ENCODE data around the gene SMARCD3.

GRCh38 chr7:151236406-151236805, 12.1 kb downstream of the SMARCD3 start:
- no peak for TF ChIP-seq POLR2A (IDR thresholded peaks at IDR 0.05)
- TF ChIP-seq, protein P1, sequence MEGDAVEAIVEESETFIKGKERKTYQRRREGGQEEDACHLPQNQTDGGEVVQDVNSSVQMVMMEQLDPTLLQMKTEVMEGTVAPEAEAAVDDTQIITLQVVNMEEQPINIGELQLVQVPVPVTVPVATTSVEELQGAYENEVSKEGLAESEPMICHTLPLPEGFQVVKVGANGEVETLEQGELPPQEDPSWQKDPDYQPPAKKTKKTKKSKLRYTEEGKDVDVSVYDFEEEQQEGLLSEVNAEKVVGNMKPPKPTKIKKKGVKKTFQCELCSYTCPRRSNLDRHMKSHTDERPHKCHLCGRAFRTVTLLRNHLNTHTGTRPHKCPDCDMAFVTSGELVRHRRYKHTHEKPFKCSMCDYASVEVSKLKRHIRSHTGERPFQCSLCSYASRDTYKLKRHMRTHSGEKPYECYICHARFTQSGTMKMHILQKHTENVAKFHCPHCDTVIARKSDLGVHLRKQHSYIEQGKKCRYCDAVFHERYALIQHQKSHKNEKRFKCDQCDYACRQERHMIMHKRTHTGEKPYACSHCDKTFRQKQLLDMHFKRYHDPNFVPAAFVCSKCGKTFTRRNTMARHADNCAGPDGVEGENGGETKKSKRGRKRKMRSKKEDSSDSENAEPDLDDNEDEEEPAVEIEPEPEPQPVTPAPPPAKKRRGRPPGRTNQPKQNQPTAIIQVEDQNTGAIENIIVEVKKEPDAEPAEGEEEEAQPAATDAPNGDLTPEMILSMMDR (IDR thresholded peaks at IDR 0.05) = no peak

All from uterus (tissue), 2 donors.